AG10803 (cell line): Measurements from ENCODE around the gene ACKR2.

ENCODE experiments used
- DNase-seq: peaks from one replicate; pipeline ENCODE4 v3.0.0; 2010; ENCODE audit warnings: low read depth
- H3K4me3 ChIP-seq: 2 replicates; pipeline ENCODE4 v1.5.1; 2011; ENCODE audit warnings: mild to moderate bottlenecking, low read length, control low read depth
- CTCF ChIP-seq: conservative IDR thresholded peaks from 2 replicates; pipeline ENCODE4 v1.5.1; 2011; ENCODE audit warnings: mild to moderate bottlenecking, low read length, control low read depth, inconsistent platforms

The ACKR2 gene

DNA sequence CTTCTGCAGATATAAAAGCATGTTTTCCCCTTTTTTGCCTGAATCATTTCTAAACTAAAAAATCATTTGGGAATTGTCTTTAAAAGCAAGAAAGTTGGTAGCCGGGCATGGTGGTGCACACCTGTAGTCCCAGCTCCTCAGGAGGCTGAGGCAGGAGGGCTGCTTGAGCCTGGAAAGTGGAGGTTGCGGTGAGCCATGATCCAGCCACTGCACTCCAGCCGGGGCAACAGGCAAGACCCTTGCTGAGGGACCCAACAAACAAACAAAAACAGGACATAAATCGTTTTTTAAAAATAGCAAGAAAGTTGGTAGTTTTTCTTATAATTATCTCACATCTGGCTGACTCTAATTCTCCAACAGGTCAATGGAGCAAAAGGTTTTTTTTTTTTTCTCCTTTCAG, 7.5 kb upstream of the ACKR2 start:
- TF ChIP-seq CTCF, result no peak
- H3K4me3 ChIP-seq, result no peak overlapping the region
- no peak for DNase-seq

GRCh38 chr3:42802876-42803413, 6.3 kb upstream of the ACKR2 start:
- peak overlapping the region; percentile 91 for H3K4me3 ChIP-seq
- no peak for DNase-seq
- TF ChIP-seq CTCF, result no peak

DNA sequence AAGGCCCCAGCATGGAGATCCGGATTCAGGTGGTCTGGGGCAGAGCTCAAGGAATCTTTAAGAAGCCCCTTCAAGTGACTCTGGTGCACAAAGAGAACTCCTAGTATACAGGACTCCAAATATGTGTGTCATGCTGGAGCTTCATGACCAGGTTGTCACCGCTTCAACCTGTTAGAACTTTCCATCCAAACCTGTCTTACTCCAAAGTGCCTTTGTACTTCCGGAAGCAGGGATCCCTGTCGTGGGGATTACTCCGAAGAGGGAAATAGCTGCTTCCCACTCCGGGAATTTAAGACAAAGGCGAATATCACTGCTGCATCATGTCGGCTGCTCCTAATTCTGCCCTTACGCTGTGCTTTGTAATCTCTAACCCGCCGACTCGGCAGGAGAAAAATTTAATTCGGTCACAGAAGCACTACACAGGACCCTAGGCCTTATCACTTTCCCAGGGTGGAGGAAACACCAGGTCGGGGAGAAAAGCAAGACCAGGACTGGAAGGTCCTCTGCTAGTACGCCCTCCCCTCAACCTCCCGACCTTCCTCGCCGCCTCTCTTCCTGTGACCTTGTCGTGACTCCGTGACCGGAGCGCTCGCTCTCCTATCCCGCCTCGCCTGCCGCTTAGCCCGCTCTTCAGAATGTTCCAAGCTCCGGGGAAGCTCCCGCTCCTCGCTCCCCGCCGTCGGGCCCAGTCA, 5.7 kb upstream of the ACKR2 start:
- H3K4me3 ChIP-seq, result peak overlapping the region; percentile 91
- no peak for TF ChIP-seq CTCF
- DNase-seq, result no peak

DNA sequence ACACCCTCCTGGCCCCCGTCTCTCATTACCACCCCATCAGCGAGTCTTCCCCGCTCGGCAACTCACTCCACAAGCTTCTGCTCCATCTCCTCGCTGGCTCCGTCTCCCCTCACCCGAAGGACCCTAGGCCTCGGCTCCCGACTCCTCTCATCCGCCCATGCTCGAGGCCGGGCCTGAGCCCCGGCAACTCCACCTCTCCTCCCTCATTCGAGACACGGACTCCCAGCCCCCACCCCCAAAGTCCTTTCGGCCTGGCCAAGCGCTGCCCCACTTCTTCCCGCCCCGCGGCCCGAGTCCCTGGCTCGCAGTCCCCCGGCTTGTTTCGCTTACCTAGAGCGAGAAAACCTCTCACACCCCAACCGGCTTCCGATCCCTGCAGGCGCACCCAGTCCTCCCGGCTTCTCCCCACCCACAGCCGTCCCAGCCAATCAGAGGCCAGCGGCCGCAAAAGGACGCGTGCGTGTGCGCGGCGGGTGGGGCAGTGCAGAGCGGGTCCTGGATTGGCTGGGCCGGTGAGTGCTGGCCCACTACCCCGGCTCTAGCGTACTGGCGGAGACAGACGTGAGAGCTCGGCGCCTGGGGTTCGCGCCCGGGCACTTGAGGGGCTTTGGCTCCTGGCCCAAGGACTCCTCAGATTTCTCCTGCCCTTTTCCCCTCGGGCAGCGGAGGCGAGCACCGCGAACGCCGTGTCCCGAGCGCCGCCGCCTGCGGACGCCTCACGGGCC, 5.0 kb upstream of the ACKR2 start, which contains the start of gene HIGD1A:
Gene HIGD1A (minus strand): TSS at position 385 of the 725 bp plus-strand sequence. CDS start 10,237 bp downstream, outside the sequence.
- peak; percentile 93 for DNase-seq
- TF ChIP-seq CTCF, result no peak
- H3K4me3 ChIP-seq, result peak within 1 kb of the TSS; percentile 91

DNA sequence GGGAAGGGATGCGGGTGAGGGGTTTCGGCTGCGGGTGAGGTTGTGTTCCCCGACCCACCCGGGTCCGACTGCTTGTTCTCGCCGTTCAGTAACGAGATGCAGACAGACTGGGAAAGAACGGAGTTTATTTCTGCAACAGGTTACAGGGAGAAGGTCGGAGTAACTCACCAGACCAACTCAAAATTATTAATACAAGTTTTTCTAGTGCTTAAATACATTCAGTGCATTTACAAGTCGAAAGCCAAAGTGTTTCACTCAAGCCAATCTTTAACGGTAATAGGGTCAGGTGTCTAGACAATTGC, 4.5 kb upstream of the ACKR2 start:
- TF ChIP-seq CTCF, result no peak
- DNase-seq, result no peak
- H3K4me3 ChIP-seq, result peak overlapping the region; percentile 91

- no peak for TF ChIP-seq CTCF
- no peak for DNase-seq
Measured at GRCh38 chr3:42805141-42805821, 4.0 kb upstream of the ACKR2 start.

More at GRCh38 chr3:42805141-42805821, 4.0 kb upstream of the ACKR2 start:
- H3K4me3 ChIP-seq, result peak overlapping the region; percentile 91
